HL-60 (cell line): ENCODE data around the gene SERTAD3.

Source experiments
- POLR2AphosphoS5 ChIP-seq: IDR thresholded peaks from 2 replicates; pipeline ENCODE4 v1.6.1; 2012; ENCODE audit warnings: low read depth
- TF ChIP-seq, protein P1 (sequence below): IDR thresholded peaks from one replicate; pipeline ENCODE4 v1.5.1; 2011; ENCODE audit warnings: low read length, control low read depth, inconsistent platforms; ENCODE audit not compliant: insufficient read depth
- TF ChIP-seq, protein P2 (sequence below): IDR thresholded peaks from 2 replicates; pipeline ENCODE4 v1.6.1; 2012; ENCODE audit warnings: low read depth; ENCODE audit not compliant: insufficient replicate concordance

DNA sequence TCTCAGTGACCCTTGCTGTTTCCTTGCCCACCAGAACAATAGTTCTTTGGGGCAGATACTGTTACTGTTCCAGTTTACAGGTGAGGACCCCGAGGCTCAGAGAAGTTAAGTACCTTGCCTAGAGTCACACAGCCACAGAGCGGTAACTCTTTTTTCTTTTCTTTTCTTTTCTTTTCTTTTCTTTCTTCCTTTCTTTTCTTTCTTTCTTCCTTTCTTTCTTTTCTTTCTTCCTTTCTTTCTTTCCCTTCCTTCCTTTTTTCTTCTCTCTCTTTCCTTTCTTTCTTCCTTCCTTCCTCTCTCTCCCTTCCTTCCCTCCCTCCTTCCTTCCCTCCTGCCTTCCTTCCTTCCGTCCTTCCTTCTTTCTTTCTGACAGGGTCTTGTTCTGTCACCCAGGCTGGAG lies 26.1 kb downstream of the SERTAD3 start:
- TF ChIP-seq, protein P1, sequence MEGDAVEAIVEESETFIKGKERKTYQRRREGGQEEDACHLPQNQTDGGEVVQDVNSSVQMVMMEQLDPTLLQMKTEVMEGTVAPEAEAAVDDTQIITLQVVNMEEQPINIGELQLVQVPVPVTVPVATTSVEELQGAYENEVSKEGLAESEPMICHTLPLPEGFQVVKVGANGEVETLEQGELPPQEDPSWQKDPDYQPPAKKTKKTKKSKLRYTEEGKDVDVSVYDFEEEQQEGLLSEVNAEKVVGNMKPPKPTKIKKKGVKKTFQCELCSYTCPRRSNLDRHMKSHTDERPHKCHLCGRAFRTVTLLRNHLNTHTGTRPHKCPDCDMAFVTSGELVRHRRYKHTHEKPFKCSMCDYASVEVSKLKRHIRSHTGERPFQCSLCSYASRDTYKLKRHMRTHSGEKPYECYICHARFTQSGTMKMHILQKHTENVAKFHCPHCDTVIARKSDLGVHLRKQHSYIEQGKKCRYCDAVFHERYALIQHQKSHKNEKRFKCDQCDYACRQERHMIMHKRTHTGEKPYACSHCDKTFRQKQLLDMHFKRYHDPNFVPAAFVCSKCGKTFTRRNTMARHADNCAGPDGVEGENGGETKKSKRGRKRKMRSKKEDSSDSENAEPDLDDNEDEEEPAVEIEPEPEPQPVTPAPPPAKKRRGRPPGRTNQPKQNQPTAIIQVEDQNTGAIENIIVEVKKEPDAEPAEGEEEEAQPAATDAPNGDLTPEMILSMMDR, result no peak
- TF ChIP-seq POLR2AphosphoS5, result no peak
- TF ChIP-seq, protein P2, sequence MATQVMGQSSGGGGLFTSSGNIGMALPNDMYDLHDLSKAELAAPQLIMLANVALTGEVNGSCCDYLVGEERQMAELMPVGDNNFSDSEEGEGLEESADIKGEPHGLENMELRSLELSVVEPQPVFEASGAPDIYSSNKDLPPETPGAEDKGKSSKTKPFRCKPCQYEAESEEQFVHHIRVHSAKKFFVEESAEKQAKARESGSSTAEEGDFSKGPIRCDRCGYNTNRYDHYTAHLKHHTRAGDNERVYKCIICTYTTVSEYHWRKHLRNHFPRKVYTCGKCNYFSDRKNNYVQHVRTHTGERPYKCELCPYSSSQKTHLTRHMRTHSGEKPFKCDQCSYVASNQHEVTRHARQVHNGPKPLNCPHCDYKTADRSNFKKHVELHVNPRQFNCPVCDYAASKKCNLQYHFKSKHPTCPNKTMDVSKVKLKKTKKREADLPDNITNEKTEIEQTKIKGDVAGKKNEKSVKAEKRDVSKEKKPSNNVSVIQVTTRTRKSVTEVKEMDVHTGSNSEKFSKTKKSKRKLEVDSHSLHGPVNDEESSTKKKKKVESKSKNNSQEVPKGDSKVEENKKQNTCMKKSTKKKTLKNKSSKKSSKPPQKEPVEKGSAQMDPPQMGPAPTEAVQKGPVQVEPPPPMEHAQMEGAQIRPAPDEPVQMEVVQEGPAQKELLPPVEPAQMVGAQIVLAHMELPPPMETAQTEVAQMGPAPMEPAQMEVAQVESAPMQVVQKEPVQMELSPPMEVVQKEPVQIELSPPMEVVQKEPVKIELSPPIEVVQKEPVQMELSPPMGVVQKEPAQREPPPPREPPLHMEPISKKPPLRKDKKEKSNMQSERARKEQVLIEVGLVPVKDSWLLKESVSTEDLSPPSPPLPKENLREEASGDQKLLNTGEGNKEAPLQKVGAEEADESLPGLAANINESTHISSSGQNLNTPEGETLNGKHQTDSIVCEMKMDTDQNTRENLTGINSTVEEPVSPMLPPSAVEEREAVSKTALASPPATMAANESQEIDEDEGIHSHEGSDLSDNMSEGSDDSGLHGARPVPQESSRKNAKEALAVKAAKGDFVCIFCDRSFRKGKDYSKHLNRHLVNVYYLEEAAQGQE, result no peak
